ENCODE results near the gene UBE2J2. TPM values are rescaled to one million over a fixed set of nuclear protein-coding genes. Genes with fewer than 3 reads are reported as not detected.

UBE2J2 gene
- total RNA-seq, 6 experiments from 2014 or later, result 56.2 to 67.9 (median 61.1) TPM

- H3K4me3 Mint-ChIP-seq, result no peak overlapping the region
- no peak overlapping the region for H3K27ac Mint-ChIP-seq
- DNase-seq, result no peak
- peaks cover 5% of the 10 kb centered on the region; the same call in 1 of the 2 replicates for H3K27me3 Mint-ChIP-seq (ENCODE audit: insufficient read depth)
- H3K36me3 Mint-ChIP-seq (ENCODE audit: low read depth), result no peaks in the 10 kb centered on the region
- H3K4me1 Mint-ChIP-seq (ENCODE audit: low read depth), result peaks cover 15% of the 10 kb centered on the region
- no peak for TF ChIP-seq CTCF (IDR thresholded peaks at IDR 0.05)
- H3K9me3 Mint-ChIP-seq, result no peaks in the 10 kb centered on the region
Measured at GRCh38 chr1:1286313-1287261, 12.9 kb upstream of the UBE2J2 start.

GRCh38 chr1:1285611-1286311 is 12.1 kb upstream of the UBE2J2 start:
- Mint-ChIP-seq H3K4me1 (ENCODE audit: low read depth) (peaks cover 15% of the 10 kb centered on the region), H3K27me3 (ENCODE audit: insufficient read depth) (peaks cover 4% of the 10 kb centered on the region; the same call in 1 of the 2 replicates), H3K27ac (no peak overlapping the region), H3K4me3 (no peak overlapping the region), H3K9me3 (no peaks in the 10 kb centered on the region), H3K36me3 (ENCODE audit: low read depth) (no peaks in the 10 kb centered on the region)
- TF ChIP-seq CTCF (IDR thresholded peaks at IDR 0.05), result no peak
- DNase-seq, result no peak

- DNase-seq, result no peak
- TF ChIP-seq CTCF (IDR thresholded peaks at IDR 0.05), result no peak
- Mint-ChIP-seq H3K36me3 (ENCODE audit: low read depth) (no peaks in the 10 kb centered on the region), H3K4me1 (ENCODE audit: low read depth) (peaks cover 15% of the 10 kb centered on the region), H3K9me3 (no peaks in the 10 kb centered on the region), H3K27ac (no peak overlapping the region), H3K27me3 (ENCODE audit: insufficient read depth) (peaks cover 4% of the 10 kb centered on the region; the same call in 1 of the 2 replicates), H3K4me3 (no peak overlapping the region)
Measured at GRCh38 chr1:1285102-1285571, 11.5 kb upstream of the UBE2J2 start.

- TF ChIP-seq CTCF (IDR thresholded peaks at IDR 0.05), result 0 out of 2 replicates have a peak, but pooled peaks have one; percentile 11
- Mint-ChIP-seq H3K4me1 (ENCODE audit: low read depth) (peaks cover 15% of the 10 kb centered on the region), H3K4me3 (no peak overlapping the region), H3K36me3 (ENCODE audit: low read depth) (no peaks in the 10 kb centered on the region), H3K27ac (no peak overlapping the region), H3K9me3 (no peaks in the 10 kb centered on the region), H3K27me3 (ENCODE audit: insufficient read depth) (peaks cover 4% of the 10 kb centered on the region; the same call in 1 of the 2 replicates)
- DNase-seq, result no peak
Measured at GRCh38 chr1:1284221-1285101, 10.8 kb upstream of the UBE2J2 start.

- Mint-ChIP-seq H3K4me3 (no peak overlapping the region), H3K27me3 (ENCODE audit: insufficient read depth) (peaks cover 7% of the 10 kb centered on the region), H3K36me3 (ENCODE audit: low read depth) (no peaks in the 10 kb centered on the region), H3K9me3 (no peaks in the 10 kb centered on the region), H3K4me1 (ENCODE audit: low read depth) (peaks cover 15% of the 10 kb centered on the region), H3K27ac (no peak overlapping the region)
- TF ChIP-seq CTCF (IDR thresholded peaks at IDR 0.05), result no peak
- no peak for DNase-seq
Measured at GRCh38 chr1:1283821-1284220, 10.2 kb upstream of the UBE2J2 start.

All from HFFc6 (cell line).